Activated CD8-positive, alpha-beta memory T cell treated with anti-CD3 and anti-CD28 coated beads, Interleukin-2, amount 50 U/mL, for 24 hours (primary cell): ENCODE measurements around the gene MNX1.

ENCODE experiments used
- DNase-seq: peaks from one replicate; pipeline ENCODE4 v3.0.0-alpha.2; 2020; ENCODE audit errors: extremely low read depth

The MNX1 gene

DNA sequence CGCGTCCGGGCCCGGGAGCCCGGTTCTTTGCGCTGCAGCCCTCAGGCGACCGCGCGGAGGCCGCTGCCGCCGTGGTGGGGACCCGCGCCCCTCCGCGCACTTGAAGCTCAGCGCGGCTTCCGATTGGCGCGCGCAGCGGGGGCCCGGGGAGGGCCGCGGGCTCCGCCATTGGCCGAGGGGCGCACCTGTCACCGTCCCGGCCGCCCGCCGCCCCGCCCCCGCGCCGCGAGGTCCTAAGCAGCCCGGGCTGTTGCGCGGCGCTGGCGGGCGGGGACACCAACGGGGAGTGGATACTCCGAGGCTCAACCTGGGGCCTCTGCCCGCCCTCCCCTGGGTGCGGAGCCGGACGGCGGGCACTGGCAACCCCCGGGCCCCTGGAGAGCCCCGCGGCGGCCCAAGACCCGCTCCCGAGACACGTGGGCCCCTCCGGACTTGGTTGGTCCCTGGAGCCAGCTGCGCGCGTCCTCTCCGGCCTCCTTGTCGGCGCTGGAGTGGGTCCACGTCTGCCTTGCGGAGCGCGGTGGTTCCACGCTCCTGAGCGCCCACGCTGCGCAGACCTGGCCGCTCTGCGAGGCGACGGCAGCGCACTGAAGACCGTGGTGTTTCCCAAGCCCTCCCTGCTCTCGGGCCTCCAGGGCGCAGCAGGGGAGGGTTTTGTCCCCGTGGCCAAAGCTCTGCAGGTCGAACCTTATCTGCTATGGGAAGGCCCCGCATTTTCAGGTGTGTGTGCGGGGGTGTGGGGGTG is at the start of gene MNX1:
MNX1 (minus strand) TSS at position 76 of the 745 bp plus-strand sequence. CDS start 313 bp downstream, outside the sequence.
- DNase-seq, result no peak

- no peak for DNase-seq
Measured at GRCh38 chr7:157059534-157059933, 49.1 kb upstream of the MNX1 start.

- no peak for DNase-seq
Measured at GRCh38 chr7:157058701-157059100, 48.2 kb upstream of the MNX1 start.

GRCh38 chr7:157058068-157058467 is 47.6 kb upstream of the MNX1 start:
- no peak for DNase-seq

- DNase-seq, result no peak
Measured at GRCh38 chr7:157056957-157057902, 46.8 kb upstream of the MNX1 start.

DNA sequence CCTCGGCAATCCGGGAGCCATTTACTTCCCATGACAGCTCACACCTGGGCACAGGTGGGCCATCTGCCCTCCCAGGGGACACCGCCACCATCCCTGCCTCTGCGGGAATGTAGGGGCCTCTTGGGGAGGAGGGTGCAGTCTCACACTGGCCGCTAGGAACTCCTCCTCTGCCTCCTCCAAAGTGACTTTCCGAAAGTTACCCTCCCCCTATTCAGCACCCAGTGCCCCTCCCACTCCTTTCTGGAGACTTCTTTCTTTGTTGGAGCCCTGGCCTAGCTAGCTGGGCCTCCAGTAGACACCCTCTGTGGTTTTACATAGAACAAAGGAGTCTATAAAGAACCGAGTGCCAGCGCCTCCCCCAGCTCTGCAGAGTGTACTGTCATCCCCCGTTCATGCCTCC is 45.8 kb upstream of the MNX1 start:
- DNase-seq, result no peak

- no peak for DNase-seq
Measured at GRCh38 chr7:157054927-157055326, 44.5 kb upstream of the MNX1 start.

DNA sequence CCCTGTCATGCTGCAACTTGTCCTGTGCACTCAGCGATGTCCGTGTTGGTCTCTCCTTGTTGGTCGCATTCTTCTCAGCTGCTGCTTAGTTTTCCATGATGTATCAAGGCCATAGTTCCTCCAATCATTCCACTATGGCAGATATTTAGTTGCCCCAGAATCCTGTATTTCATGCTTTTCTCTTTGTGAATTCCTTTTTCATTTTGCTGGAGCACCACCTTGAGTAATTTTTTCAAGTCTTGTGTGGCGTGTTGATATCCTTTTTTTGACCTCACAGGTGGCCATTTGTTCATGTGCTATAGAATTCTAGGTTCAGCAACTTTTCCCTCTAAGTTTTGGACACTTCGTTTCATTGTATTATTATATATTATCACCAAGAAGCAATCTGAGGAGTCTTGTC is 42.7 kb upstream of the MNX1 start:
- DNase-seq, result no peak

- DNase-seq, result no peak
Measured at GRCh38 chr7:157047148-157047547, 36.7 kb upstream of the MNX1 start.

GRCh38 chr7:157046681-157047080 is 36.2 kb upstream of the MNX1 start:
- DNase-seq, result no peak

- no peak for DNase-seq
Measured at GRCh38 chr7:157044943-157045660, 34.6 kb upstream of the MNX1 start.

DNA sequence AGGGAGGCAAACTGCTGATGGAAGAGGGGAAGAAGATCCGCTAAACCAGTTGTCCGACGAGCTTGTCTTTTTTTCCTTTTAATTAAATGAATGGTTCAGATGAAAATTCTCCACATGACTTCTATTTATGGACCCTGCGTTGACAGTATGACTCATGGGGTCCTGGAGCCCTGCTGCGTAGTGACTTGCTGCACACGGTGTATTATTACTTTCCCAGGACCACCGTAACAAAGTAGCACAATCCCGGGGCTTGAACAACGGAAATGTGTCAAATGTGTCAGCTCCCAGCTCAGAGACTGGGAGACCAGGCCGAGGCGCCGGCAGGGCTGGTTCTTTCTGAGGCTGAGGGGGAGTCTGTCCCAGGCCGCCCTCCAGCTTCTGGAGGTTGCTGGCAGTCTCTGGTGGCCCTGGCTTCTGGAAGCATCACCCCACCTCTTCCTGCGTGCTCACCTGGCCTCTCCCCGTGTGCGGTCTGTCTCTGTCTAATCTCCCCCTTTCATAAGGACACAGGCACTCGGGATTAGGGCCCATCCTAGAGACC is 33.8 kb upstream of the MNX1 start:
- DNase-seq, result no peak

DNA sequence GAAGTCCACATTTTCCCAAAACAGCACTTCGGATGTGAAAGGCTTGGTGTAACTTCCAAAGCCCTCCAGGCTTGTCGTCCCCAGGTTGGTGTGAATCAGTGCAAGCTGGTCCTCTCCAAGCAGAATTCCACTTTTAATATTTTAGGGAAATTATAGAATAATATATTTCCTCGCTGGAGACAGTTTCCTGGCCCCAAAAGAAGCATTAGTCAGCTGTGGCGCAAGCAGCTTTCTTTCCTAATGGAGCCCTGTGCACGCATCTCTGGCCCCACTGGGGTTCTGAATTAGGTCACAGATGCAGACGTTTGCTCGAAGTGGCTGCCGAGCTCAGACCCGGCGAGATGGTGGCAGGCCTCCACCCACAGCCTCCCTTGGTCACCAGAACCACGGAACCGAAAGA is 33.3 kb upstream of the MNX1 start:
- DNase-seq, result no peak

GRCh38 chr7:157041514-157042277 is 31.2 kb upstream of the MNX1 start:
- no peak for DNase-seq

- DNase-seq, result no peak
Measured at GRCh38 chr7:157041004-157041403, 30.5 kb upstream of the MNX1 start.

- DNase-seq, result no peak
Measured at GRCh38 chr7:157037635-157038034, 27.2 kb upstream of the MNX1 start.

- DNase-seq, result no peak
Measured at GRCh38 chr7:157037028-157037427, 26.6 kb upstream of the MNX1 start.

DNA sequence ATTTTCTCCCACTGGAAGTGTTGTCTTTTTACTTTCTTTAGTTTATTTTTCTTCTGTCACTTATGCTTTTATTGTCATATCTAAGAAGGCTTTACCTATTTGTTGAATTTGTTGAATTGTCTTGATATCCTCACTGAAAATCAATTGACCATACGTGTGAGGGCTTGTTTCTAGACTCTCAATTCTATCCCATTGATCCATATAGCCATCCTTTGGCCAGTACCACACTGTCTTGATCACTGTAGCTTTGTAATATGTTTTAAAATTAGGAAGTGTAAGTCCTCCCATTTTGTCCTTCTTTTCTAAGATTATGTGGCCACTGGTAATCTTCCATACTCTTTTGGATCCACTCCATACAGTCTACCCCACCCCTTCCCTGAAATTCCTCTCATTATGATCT is 25.5 kb upstream of the MNX1 start:
- no peak for DNase-seq

GRCh38 chr7:157035302-157035701 is 24.8 kb upstream of the MNX1 start:
- DNase-seq, result no peak

GRCh38 chr7:157033483-157034473 is 23.3 kb upstream of the MNX1 start:
- no peak for DNase-seq
